K562 (cell line): ENCODE data around the gene TCEAL4. TPM values are rescaled to one million over a fixed set of nuclear protein-coding genes. Genes with fewer than 3 reads are reported as not detected.

Source experiments
- ARID3A ChIP-seq: IDR thresholded peaks from 2 replicates; pipeline ENCODE4 v1.6.1; 2012; ENCODE audit warnings: low read depth, low read length, improper control_type of control experiment, borderline replicate concordance
- FOXA1 ChIP-seq: fragments of 450-650 bp; IDR thresholded peaks from 2 replicates; pipeline ENCODE4 v1.6.1; 2016; ENCODE audit warnings: mild to moderate bottlenecking, borderline replicate concordance
- FOXK1 ChIP-seq: sonication (generic); formaldehyde crosslinking; IDR thresholded peaks from 2 replicates; pipeline ENCODE4 v1.8.0; 2022; ENCODE audit warnings: missing genetic modification reagents, mild to moderate bottlenecking, borderline replicate concordance
- HDAC8 ChIP-seq: fragments of 450-650 bp; IDR thresholded peaks from 2 replicates; pipeline ENCODE4 v1.6.1; 2016; ENCODE audit warnings: mild to moderate bottlenecking, missing genetic modification characterization, moderate library complexity, missing compliant biosample characterization
- NCOA4 ChIP-seq: fragments of 450-650 bp; IDR thresholded peaks from 2 replicates; pipeline ENCODE4 v1.6.1; 2018; ENCODE audit warnings: mild to moderate bottlenecking; ENCODE audit not compliant: partially characterized antibody
- POLR2G ChIP-seq: fragments of 200-400 bp; formaldehyde crosslinking; IDR thresholded peaks from 2 replicates; pipeline ENCODE4 v1.6.1; 2017; ENCODE audit warnings: low read depth, mild to moderate bottlenecking, antibody characterized with exemption, low read length, moderate library complexity
- SMAD2 ChIP-seq: fragments of 150-350 bp; IDR thresholded peaks from 2 replicates; pipeline ENCODE4 v1.6.1; 2014; ENCODE audit warnings: low read depth, mild to moderate bottlenecking, low read length
- ZNF134 ChIP-seq: fragments of 250-450 bp; sonication (Bioruptor Pico); conservative IDR thresholded peaks from 2 replicates; pipeline ENCODE4 v1.4.0; 2020
- ZNF212 ChIP-seq: fragments of 450-650 bp; formaldehyde crosslinking; IDR thresholded peaks from 2 replicates; pipeline ENCODE4 v1.4.0; 2020; ENCODE audit warnings: mild to moderate bottlenecking
- polyA plus RNA-seq, 8 experiments: library from polyadenylated mRNA; depleted of rRNA in 4 of 8; stranded (reverse) in 5 of 8; unstranded in 3 of 8; fragments of >200 nt; fragmentation: Nextera tagmentation in 2 of 8; fragmentation: Illumina TruSeq in 1 of 8; extraction: Ambion mirVana in 2 of 8; extraction: Trizol in 1 of 8; gene quantifications; 2 replicates each; pipeline versions ENCODE4 v1.2.1 to v1.2.3, GENCODE V29; 2011 to 2014; ENCODE audit warnings: inconsistent platforms in 1 of 8, missing spikeins in 1 of 8
- total RNA-seq, 7 experiments: library from RNA; depleted of rRNA in 6 of 7; stranded (reverse); fragments of >200 nt in 6 of 7; fragmentation: Illumina TruSeq in 2 of 7; extraction: Trizol in 2 of 7; gene quantifications; 2 replicates each; pipeline versions ENCODE4 v1.2.1 to v1.2.3, GENCODE V29; 2011 to 2021; ENCODE audit warnings: low replicate concordance in 1 of 7
- TF ChIP-seq, protein P1 (sequence below): fragments of 150-350 bp; conservative IDR thresholded peaks from 2 replicates; pipeline ENCODE4 v1.6.1; 2014; ENCODE audit warnings: low read length

TCEAL4 gene
- total and polyA plus RNA-seq, 9 of the 15 experiments (the other 6 are each of a cell fraction or from before 2014, with no cell fraction given): 0.36 to 12.3 (median 7.9) TPM

DNA sequence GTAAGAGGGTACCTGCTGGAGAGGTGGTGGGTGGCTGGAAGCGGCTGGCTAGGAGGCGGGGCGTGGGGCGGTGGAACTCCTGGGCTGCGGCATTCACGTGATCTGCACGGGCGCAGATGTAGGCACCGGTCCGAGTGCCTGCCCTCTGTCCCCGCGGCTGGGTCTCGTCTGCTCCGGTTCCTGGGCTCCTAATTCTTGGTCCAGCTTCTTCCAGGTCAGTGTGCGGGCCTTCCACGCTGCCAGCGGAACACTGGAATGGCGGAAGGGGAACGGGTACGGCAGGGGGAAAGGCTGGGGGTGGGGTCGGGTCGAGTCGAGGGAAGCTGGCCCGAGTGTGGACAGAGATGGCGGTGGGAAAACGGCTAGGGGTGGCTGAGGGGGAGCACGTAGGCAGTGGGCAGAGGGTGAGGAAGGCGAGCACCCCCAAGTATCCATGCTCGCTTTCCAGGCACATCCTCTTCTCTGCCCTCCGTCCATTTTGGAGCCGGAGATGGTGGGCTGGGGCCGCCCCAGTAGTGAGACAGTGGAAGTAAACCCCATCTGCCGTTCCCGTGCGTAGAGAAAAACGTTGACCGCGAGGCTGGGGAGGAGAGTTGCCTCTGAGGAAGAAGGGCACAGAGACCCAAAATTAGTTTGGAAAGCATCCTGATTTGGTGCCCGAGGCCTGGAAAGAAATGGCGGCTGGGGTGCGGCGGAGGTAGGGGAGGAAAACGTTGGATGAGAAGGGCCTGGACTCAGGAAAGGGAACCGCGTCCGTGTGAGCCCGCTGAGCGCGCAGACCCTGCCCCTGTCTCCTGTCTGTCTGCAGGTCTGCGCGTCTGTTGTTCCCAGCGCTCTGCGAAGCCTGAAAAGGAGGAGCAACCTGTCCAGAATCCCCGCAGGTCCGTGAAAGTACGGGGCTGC lies at the start of gene TCEAL4 (continued):
- TF ChIP-seq POLR2G: peak; percentile 33
- no peak for TF ChIP-seq SMAD2
- no peak for TF ChIP-seq NCOA4
- no peak for TF ChIP-seq ZNF134 (CRISPR knock-in tag)
- TF ChIP-seq FOXK1 (CRISPR knock-in tag): no peak
- TF ChIP-seq ARID3A: no peak
- TF ChIP-seq FOXA1: no peak
- TF ChIP-seq, protein P1, sequence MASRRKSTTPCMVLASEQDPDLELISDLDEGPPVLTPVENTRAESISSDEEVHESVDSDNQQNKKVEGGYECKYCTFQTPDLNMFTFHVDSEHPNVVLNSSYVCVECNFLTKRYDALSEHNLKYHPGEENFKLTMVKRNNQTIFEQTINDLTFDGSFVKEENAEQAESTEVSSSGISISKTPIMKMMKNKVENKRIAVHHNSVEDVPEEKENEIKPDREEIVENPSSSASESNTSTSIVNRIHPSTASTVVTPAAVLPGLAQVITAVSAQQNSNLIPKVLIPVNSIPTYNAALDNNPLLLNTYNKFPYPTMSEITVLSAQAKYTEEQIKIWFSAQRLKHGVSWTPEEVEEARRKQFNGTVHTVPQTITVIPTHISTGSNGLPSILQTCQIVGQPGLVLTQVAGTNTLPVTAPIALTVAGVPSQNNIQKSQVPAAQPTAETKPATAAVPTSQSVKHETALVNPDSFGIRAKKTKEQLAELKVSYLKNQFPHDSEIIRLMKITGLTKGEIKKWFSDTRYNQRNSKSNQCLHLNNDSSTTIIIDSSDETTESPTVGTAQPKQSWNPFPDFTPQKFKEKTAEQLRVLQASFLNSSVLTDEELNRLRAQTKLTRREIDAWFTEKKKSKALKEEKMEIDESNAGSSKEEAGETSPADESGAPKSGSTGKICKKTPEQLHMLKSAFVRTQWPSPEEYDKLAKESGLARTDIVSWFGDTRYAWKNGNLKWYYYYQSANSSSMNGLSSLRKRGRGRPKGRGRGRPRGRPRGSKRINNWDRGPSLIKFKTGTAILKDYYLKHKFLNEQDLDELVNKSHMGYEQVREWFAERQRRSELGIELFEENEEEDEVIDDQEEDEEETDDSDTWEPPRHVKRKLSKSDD: no peak
- TF ChIP-seq ZNF212: no peak
- TF ChIP-seq HDAC8 (tag): no peak
